Endothelial cell of umbilical vein (primary cell): ENCODE results near the gene LRP1. TPM values are rescaled to one million over a fixed set of nuclear protein-coding genes. Genes with fewer than 3 reads are reported as not detected.

Experiments
- BruUV-seq: library from RNA; stranded (reverse); fragments of 400-500 nt; replicated peaks from 2 replicates; lab custom pipeline; 2021; lab: Mats Ljungman, UMichigan
- CTCF ChIA-PET: fragments of 300-600, 350-600 bp; sonication (Branson Sonifier 250); formaldehyde crosslinking; loops from one replicate; lab custom pipeline; 2021; ENCODE audit warnings: antibody characterized with exemption, inconsistent platforms; lab: Charles Lee
- POLR2A ChIA-PET: fragments of 300-600, 350-600 bp; sonication (Branson Sonifier 250); formaldehyde crosslinking; loops from one replicate; lab custom pipeline; 2021; ENCODE audit warnings: antibody characterized with exemption, inconsistent platforms; lab: Charles Lee
- DNase-seq: peaks from one replicate; pipeline ENCODE4 v3.0.0-alpha.2; 2011; ENCODE audit warnings: low read depth, low spot score
- FAIRE-seq: peaks from 2 replicates; lab custom pipeline; 2011; peaks lifted over from hg19 to GRCh38; lab: Jason Lieb, UNC
- H2AFZ ChIP-seq: 2 replicates; pipeline ENCODE4 v1.6.0; 2012; ENCODE audit warnings: low read depth, low read length, control low read depth, inconsistent platforms
- H3K27ac ChIP-seq: 2 replicates; pipeline ENCODE4 v1.5.1; 2011; ENCODE audit warnings: low read depth, mild to moderate bottlenecking, control low read depth, low read length, moderate library complexity; ENCODE audit not compliant: insufficient read depth
- H3K27me3 ChIP-seq, 2 experiments: 2 replicates each; pipeline versions ENCODE4 v1.6.0 to v1.6.1; 2011; ENCODE audit warnings: low read length in 2 of 2, mixed read lengths in 1 of 2; ENCODE audit not compliant: control insufficient read depth in 2 of 2, insufficient read depth in 2 of 2
- H3K36me3 ChIP-seq, 2 experiments: 2 replicates in 1 of 2; 3 replicates in 1 of 2; pipeline ENCODE4 v1.5.1; 2011; ENCODE audit warnings: low read length in 2 of 2, mild to moderate bottlenecking in 1 of 2, moderate library complexity in 1 of 2; ENCODE audit not compliant: control insufficient read depth in 2 of 2, insufficient read depth in 2 of 2; ENCODE audit errors: extremely low read depth in 1 of 2
- H3K4me1 ChIP-seq: 3 replicates; pipeline ENCODE4 v1.5.1; 2011; ENCODE audit warnings: mild to moderate bottlenecking, low read length; ENCODE audit not compliant: control insufficient read depth, insufficient read depth; ENCODE audit errors: extremely low read depth
- H3K4me2 ChIP-seq: 2 replicates; pipeline ENCODE4 v1.6.1; 2011; ENCODE audit warnings: low read length, control low read depth, mixed read lengths; ENCODE audit not compliant: insufficient read depth
- H3K4me3 ChIP-seq, 3 experiments: fragments of 200-600 bp in 1 of 3; sonication (generic), shearing (Covaris generic) in 1 of 3; replicated peaks in 1 of 3; 2 replicates each; pipeline ENCODE4 v1.5.1; 2011 to 2016; ENCODE audit warnings: control low read depth in 3 of 3, low read length in 3 of 3, mild to moderate bottlenecking in 2 of 3, inconsistent platforms in 1 of 3, low read depth in 1 of 3, moderate library complexity in 1 of 3; ENCODE audit not compliant: insufficient read depth in 1 of 3
- H3K79me2 ChIP-seq: 2 replicates; pipeline ENCODE4 v1.6.0; 2012; ENCODE audit warnings: low read length, inconsistent platforms; ENCODE audit not compliant: control insufficient read depth, insufficient read depth
- H3K9ac ChIP-seq: replicated peaks from 2 replicates; pipeline ENCODE3; 2011; ENCODE audit warnings: low read length, control low read depth; ENCODE audit not compliant: insufficient read depth; ENCODE audit errors: extremely low read depth
- H3K9me1 ChIP-seq: replicated peaks from 3 replicates; pipeline ENCODE4 v1.6.0; 2011; ENCODE audit warnings: mild to moderate bottlenecking, low read length; ENCODE audit not compliant: control insufficient read depth, insufficient read depth; ENCODE audit errors: extremely low read depth
- H3K9me3 ChIP-seq: replicated peaks from 2 replicates; pipeline ENCODE4 v1.5.1; 2012; ENCODE audit warnings: low read length, inconsistent platforms; ENCODE audit not compliant: control insufficient read depth, insufficient read depth
- H4K20me1 ChIP-seq: replicated peaks from 2 replicates; pipeline ENCODE3; 2011; ENCODE audit warnings: mild to moderate bottlenecking, low read length; ENCODE audit not compliant: control insufficient read depth, insufficient read depth; ENCODE audit errors: extremely low read depth
- EZH2 ChIP-seq: IDR thresholded peaks from 2 replicates; pipeline ENCODE4 v1.6.1; 2012; ENCODE audit warnings: borderline replicate concordance, low read depth, mild to moderate bottlenecking, moderate library complexity, low read length, inconsistent platforms; ENCODE audit not compliant: severe bottlenecking
- MYC ChIP-seq: IDR thresholded peaks from one replicate; pipeline ENCODE4 v1.6.1; 2011; ENCODE audit warnings: mild to moderate bottlenecking, low read depth, low read length
- dilution Hi-C: fragments of 300-500 bp; cut with MboI; formaldehyde crosslinking; loops from one replicate; pipeline ENCODE4 v1.15.0; 2019; ENCODE audit warnings: low sequenced_read_pairs; ENCODE audit not compliant: extremely low pct_ligation_motif_present
- intact Hi-C: fragments of 100-400 bp; cut with micrococcal nuclease; formaldehyde crosslinking; loops from one replicate; pipeline ENCODE4 v1.10.0; 2022
- polyA plus RNA-seq, 4 experiments: library from polyadenylated mRNA; depleted of rRNA in 3 of 4; stranded (reverse) in 3 of 4; unstranded in 1 of 4; fragments of >200 nt; gene quantifications; 2 replicates each; pipeline versions ENCODE4 v1.2.1 to v1.2.3, GENCODE V29; 2011 to 2012; ENCODE audit warnings: missing spikeins in 1 of 4
- total RNA-seq: library from RNA; stranded (reverse); gene quantifications from 2 replicates; pipeline ENCODE4 v1.2.3, GENCODE V29; 2021
- TF ChIP-seq, protein P1 (sequence below), 2 donors: IDR thresholded peaks; 1 replicate in 1 of 2; 2 replicates in 1 of 2; pipeline ENCODE4 v1.5.1; 2011; ENCODE audit warnings: low read length in 2 of 2, mild to moderate bottlenecking in 2 of 2, moderate library complexity in 2 of 2, control low read depth in 1 of 2, inconsistent platforms in 1 of 2, low read depth in 1 of 2; ENCODE audit not compliant: insufficient read depth in 1 of 2; ENCODE audit errors: extremely low read depth in 1 of 2
- TF ChIP-seq, protein P2 (sequence below): IDR thresholded peaks from 2 replicates; pipeline ENCODE4 v1.6.1; 2011; ENCODE audit not compliant: insufficient read depth, insufficient read length

The LRP1 gene
- total and polyA plus RNA-seq, 2 donors (not counting 3 experiments of a cell fraction or from before 2014, with no cell fraction given) = 1.6 to 4.6 TPM

DNA sequence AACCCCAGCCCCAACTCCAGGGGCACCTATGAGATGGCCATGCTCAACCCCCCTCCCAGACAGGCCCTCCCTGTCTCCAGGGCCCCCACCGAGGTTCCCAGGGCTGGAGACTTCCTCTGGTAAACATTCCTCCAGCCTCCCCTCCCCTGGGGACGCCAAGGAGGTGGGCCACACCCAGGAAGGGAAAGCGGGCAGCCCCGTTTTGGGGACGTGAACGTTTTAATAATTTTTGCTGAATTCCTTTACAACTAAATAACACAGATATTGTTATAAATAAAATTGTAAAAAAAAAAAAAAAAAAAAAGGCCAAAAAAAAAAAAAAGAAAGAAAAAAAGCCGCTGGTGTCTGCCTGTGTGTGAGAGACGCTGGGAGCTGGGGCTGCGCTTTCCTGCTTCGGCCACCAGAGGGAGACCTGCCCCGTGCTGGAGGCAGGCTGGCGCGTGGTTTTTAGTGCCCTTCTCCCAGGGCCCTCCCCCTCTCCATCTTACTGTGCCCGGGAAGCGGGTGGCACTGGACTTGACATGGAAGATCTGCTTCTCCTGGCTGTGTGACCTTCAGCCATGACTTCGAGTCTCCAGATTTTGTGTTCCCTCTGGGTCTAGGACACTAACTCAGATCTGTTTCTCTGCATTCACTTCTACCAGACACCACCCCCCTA, 84.9 kb downstream of the LRP1 start:
- ChIA-PET POLR2A (interaction anchor here (0.6 to 1.0 kb wide), 3 partner anchors 17 to 67 kb away, joined by 3 to 11 read pairs (median 4); partner anchors contain the start of gene SHMT2), CTCF (interaction anchor here (0.6 to 4.7 kb wide), 27 partner anchors 8 to 659 kb away, joined by 3 to 214 read pairs (median 4); partner anchors contain the start of genes LRP1, SHMT2 and STAC3)
- no peaks in the 10 kb centered on the region for H4K20me1 ChIP-seq
- H3K9me1 ChIP-seq = no peaks in the 10 kb centered on the region
- dilution Hi-C loops (no loop called here), intact Hi-C loops (loop anchor here (1.0 kb wide), 2 partner anchors 30 to 240 kb away; no protein-coding TSS in a partner anchor)
- no peaks in the 10 kb centered on the region for H3K79me2 ChIP-seq
- H3K27ac ChIP-seq = no peak overlapping the region
- H3K4me2 ChIP-seq = no peak overlapping the region
- H3K27me3 ChIP-seq = peaks cover 37 to 42% of the 10 kb centered on the region in 2 experiments
- peak; percentile 82 for DNase-seq
- peak; percentile 89 for FAIRE-seq
- no peaks in the 10 kb centered on the region for H3K9me3 ChIP-seq
- BruUV-seq = no TSS peak
- H3K9ac ChIP-seq = no peak overlapping the region
- H2AFZ ChIP-seq = no peak overlapping the region
- TF ChIP-seq, protein P1, sequence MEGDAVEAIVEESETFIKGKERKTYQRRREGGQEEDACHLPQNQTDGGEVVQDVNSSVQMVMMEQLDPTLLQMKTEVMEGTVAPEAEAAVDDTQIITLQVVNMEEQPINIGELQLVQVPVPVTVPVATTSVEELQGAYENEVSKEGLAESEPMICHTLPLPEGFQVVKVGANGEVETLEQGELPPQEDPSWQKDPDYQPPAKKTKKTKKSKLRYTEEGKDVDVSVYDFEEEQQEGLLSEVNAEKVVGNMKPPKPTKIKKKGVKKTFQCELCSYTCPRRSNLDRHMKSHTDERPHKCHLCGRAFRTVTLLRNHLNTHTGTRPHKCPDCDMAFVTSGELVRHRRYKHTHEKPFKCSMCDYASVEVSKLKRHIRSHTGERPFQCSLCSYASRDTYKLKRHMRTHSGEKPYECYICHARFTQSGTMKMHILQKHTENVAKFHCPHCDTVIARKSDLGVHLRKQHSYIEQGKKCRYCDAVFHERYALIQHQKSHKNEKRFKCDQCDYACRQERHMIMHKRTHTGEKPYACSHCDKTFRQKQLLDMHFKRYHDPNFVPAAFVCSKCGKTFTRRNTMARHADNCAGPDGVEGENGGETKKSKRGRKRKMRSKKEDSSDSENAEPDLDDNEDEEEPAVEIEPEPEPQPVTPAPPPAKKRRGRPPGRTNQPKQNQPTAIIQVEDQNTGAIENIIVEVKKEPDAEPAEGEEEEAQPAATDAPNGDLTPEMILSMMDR (IDR thresholded peaks at IDR 0.05; ENCODE audit: extremely low read depth in 1 of 2, insufficient read depth in 1 of 2, low read depth in 1 of 2, low read length in 2 of 2) = peak; percentile 96 to 98
- TF ChIP-seq MYC (peak; percentile 75), EZH2 (no peak)
- TF ChIP-seq, protein P2, sequence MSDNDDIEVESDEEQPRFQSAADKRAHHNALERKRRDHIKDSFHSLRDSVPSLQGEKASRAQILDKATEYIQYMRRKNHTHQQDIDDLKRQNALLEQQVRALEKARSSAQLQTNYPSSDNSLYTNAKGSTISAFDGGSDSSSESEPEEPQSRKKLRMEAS = peak; percentile 35
- H3K4me1 ChIP-seq = peaks cover 2% of the 10 kb centered on the region
- H3K36me3 ChIP-seq = no peaks in the 10 kb centered on the region
- H3K4me3 ChIP-seq = no peak overlapping the region
